ENCODE results near the gene NT5C1A.

GRCh38 chr1:39642796-39643195, 29.1 kb downstream of the NT5C1A start:
- TF ChIP-seq, protein P1, sequence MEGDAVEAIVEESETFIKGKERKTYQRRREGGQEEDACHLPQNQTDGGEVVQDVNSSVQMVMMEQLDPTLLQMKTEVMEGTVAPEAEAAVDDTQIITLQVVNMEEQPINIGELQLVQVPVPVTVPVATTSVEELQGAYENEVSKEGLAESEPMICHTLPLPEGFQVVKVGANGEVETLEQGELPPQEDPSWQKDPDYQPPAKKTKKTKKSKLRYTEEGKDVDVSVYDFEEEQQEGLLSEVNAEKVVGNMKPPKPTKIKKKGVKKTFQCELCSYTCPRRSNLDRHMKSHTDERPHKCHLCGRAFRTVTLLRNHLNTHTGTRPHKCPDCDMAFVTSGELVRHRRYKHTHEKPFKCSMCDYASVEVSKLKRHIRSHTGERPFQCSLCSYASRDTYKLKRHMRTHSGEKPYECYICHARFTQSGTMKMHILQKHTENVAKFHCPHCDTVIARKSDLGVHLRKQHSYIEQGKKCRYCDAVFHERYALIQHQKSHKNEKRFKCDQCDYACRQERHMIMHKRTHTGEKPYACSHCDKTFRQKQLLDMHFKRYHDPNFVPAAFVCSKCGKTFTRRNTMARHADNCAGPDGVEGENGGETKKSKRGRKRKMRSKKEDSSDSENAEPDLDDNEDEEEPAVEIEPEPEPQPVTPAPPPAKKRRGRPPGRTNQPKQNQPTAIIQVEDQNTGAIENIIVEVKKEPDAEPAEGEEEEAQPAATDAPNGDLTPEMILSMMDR (IDR thresholded peaks at IDR 0.05): no peak
- TF ChIP-seq POLR2A (IDR thresholded peaks at IDR 0.05): no peak
- no peak for TF ChIP-seq POLR2AphosphoS5 (IDR thresholded peaks at IDR 0.05)
- no peak for TF ChIP-seq EP300 (IDR thresholded peaks at IDR 0.05)

Data from sigmoid colon (tissue), 4 donors.